ENCODE data around the gene SDHAF3.
"Not testable (repeated sequence)": the region's sequence is repeated elsewhere in the genome, so short reads cannot be mapped to it uniquely, and the experiment has no call there.

Gene SDHAF3

DNA sequence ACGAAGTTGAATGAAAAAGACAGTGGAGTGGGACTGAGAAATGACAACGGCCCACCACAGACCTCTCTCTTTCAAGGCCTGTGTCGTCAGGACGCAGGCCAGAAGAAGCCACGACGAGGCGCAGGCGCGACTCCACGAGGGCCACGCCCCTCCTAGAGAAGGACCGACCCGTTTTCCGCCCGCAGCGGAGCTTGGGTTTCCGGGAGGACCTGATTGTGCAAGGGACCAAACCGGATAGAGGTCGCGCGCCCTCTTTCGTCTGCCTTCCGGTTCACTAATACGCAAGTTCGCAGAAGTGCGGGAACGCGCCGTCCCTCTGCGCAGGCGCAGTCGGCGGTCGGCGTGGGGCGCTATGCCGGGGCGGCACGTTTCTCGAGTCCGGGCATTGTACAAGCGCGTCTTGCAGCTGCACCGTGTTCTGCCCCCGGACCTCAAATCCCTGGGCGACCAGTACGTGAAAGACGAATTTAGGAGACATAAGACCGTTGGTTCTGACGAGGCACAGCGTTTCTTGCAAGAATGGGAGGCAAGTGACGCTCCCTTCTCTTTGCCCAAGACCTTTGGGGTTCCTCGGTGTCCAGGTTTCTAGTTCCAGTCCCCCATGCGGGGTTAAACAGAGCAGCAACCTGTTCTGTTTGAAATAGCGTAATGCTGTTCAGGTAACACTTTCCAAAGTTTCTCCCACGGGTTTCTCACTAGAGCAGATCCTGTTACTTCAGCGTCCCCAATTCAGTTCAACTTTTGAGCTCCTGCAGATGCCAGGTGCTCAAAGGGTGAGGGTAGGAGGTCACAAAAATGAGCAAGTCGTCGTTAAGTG, at the start of gene SDHAF3:
SDHAF3 (plus strand) TSS at position 327 of the 817 bp plus-strand sequence; CDS start at position 353, 26 bp downstream.
- DNase-seq: peak; percentile 99

DNA sequence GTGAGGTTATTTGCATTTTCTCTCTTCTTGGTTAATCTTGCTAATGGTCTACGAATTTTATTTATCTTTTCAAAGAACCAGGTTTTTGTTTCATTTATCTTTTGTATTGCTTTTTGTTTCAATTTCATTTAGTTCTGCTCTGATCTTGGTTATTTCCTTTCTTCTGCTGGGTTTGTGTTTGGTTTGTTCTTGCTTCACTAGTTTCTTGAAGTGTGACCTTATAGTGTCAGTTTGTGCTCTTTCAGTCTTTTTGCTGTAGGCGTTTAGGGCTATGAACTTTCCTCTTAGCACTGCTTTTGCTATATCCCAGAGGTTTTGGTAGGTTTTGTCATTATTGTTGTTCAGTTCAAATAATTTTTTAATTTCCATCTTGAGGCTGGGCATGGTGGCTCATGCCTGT, 45.5 kb upstream of the SDHAF3 start:
- DNase-seq: not testable (repeated sequence)

DNA sequence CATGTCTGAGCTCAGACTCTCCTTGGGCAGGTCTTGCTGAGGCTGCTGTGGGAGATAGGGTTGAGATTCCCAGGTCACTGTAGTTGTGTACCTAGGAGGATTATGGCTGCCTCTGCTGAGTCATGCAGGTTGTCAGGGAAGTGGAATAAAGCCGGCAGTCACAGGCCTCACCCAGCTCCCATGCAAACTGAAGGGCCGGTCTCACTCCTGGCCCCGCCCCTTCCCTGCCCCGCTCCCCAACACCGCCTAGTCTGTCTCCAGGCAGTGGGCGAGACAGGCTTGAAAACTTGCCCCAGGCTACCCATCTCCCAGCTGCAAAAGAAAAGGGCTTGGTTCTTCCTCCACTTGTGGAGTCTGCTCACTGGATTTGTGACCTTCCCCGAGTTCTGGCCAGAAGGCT, 41.6 kb upstream of the SDHAF3 start:
- DNase-seq: no peak

DNA sequence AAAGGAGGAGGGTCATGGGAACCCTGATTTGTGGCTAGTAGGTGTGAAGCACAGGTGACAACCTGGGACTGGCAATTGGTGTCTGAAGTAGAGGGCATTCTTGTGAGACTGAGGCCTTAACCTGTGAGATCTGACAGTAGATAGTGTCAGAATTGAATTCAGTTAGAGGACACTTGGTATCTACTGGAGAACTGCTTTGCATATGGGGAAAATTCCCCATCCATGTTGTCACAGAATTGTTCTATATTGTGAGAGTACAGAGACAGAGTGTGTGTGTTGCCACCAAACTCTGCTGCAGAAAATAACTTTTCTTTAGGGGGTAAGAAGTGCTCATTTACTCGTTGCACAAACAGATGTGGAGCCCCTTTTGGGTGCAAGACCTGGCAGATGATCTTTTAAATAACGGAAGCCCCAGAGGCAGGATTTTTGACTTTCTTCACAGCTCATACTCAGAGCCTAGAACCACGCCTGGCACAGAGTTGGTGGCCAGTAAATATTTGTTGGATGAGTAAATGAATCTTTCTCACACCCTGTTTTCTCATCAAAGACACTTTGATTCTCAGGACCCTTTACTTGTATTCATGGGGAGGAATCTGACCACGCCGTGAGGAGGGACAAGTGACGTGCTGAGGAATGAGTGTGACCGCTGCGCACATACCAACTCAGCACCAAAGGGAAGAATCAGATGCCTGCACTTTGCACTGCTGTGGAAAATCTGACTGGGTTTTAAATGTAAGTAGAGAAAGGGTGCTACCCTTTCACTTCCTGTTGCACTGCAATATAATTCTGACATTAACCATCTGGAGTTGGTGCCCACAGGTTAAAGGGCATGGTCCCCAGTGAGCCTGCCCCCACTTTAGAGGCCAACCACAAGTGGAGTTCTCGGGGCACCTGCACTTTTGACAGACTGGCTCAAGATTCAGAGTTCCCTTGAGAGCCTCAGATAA, 39.2 kb upstream of the SDHAF3 start:
- no peak for DNase-seq

DNA sequence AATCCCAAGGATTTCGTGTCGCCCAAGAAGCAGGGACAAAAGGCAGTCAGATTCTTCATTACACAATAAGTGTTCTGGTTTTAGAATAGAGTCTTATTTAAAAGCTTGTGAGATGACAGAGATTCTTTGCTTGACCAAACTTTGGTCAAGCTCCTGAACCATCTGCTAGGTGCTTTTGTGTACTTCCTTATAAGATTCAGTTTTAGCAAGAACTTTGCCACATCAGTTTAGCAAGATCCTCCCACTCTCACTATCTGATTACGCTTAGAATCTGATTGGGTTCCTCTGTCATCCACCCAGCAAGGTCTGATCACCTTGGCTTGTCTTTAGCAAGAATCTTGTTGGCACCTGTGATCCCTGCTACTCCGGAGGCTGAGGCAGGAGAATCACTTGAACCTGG, 38.2 kb upstream of the SDHAF3 start:
- no peak for DNase-seq

DNA sequence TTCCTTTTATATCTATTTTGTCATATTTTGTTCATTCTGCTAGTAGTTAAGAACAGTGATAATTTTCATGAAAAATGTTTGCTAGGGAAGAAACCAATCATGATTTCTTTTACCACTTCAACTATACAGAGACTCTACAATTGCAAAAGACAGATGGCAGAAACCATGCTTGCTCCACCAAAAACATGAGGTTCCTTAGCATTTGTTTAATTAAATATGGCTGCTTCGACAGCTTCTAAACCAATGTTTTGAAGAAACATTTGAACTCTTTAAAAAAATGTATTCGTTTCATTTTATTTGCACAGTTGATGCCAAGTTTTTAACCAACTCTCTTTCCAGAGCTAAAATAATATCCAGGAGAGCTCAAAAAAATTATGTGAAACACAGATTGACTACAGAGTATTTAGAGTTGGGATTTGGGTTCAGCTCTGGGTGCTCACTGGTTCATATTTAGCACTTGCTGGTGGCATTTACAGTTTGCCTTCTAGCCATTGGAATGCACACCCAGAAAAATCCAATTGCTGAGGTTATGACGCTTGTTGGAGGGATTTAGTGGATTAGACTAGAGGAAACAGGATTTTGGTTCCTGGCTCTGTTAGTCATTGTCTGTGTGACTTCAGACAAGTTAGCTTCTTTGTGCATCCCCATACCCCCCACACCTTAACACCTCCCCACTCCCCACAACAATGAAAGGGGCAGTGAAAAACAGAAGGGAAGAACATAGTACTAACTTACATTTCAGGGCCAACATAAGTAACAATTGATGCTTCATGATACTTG, 35.8 kb upstream of the SDHAF3 start:
- no peak for DNase-seq

DNA sequence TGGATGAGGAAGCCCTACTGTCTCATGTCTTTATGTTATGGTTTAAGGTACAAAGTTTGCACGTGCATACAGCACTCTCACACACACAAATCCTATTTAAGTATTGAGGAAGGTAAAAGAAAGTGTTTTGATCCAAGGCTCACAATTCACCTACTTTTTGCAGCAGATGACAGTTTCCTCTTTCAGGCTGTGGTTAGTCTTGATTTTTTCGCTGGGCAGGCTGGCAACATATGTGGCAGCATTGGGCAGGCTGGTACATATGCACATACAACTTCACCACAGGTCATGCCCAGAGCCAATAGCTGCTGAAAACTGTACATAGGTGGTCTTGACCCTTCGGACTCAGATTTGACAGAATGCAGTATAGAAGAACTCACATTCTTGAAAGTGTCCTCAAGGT, 29.1 kb upstream of the SDHAF3 start:
- no peak for DNase-seq

DNA sequence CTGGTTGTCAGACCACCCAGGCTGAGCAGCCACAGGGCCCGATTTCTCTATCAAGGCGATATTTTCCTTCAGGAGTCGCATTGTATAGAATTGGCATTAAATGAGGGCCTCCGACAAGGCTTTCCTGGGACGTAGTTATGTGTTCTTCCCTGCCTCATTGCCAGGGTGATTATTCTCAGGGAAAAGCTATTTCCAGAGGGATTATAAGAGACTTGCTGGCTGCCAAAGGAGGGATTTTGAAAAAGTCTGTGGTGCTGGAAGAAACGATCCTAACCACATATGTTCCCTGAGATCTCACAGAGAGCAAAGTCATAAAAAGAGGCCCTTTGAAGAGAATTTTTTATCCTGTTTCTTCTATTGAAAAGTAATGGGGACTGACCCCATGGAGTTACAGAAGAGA, 27.7 kb upstream of the SDHAF3 start:
- DNase-seq: no peak

DNA sequence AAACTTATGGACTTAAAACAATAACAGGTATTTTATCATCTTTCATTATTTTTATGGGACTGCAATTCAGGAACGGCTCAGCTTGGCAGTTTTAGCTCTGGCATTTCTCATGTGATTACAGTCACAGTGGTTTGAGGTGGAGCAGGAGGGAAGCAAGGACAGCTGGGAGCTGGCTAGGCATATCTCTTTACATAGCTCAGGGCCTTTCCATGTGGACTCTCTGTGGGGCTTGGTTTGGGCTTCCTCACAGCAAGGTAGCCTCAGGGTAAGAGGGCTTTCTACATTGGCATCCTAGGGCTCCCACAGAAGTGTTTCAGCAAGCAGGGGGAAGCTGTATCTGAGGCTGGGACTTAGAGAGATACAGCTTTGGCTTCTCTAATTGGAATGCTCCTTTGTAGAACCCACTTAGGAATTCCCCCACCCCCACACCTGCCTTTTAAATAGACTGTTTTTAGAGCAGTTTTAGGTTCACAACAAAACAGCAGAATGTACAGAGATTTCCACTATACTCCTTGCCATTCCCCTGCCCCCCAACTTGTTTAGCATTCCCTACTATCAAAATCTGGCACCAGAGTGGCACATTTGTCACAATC, 26.6 kb upstream of the SDHAF3 start:
- DNase-seq: no peak

DNA sequence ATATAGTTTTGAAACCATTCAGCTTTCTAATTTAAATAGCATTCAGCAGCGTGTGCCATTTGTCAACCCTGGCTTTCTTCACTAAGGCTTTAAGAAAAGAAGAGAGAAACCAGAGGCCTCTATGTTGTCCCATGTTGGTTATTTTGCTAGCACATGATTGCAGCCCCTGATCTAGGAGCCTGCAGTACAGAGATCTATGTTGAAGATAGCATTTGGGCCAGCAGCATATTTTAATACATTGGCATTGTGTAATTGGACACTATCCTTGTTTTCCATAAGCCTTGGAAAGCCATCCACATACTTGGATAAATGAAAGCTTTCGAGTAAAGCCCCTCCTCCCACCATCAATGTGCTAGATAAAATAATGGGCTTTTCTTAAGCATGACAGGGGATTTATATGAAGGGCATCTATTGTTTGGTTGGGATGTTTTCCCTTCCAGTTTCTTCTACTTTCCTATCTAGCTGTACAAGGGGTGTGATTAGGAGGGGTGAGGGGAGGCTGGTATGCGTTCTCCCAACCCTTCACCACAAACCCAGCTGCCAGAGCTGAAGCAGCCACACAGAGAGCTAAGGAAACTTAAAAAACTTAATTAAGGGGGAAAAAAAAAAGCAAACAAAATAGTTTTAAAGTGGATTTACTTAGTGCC, 23.1 kb upstream of the SDHAF3 start:
- DNase-seq: no peak

DNA sequence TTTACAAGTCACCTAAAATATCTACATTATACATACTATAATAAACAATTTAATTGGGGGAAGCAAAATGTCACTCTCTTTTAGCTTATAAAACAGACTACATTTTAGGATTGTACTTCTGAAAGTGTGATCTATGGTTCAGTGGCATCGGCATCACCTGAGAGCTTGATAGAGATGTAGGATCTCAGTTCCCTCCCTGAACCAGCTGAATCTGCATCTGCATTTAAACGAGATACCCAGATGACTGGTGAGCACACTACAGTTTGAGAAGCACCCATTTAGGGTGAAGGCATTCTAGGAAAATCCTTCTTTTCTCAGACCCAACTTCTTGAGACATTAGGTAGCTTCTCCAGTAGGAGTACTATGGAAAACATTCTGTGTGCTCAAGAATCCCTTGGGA, 21.5 kb upstream of the SDHAF3 start:
- no peak for DNase-seq

DNA sequence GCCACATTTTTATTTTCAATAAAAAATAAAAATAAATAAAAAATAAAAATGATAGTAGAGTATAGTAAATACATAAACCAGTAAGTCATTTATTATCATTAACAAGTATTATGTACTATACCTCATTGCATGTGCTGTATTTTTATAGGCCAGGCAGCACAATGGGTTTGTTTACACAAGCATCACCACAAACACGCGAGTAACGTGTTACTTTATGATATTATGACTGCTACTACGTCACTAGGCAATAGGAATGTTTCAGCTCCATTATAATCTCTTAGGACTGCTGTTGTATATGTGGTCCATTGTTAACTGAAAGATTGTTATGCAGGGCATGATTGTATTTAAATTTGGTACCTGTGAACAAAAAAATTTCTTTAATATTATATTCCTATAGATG, 20.8 kb upstream of the SDHAF3 start:
- no peak for DNase-seq

DNA sequence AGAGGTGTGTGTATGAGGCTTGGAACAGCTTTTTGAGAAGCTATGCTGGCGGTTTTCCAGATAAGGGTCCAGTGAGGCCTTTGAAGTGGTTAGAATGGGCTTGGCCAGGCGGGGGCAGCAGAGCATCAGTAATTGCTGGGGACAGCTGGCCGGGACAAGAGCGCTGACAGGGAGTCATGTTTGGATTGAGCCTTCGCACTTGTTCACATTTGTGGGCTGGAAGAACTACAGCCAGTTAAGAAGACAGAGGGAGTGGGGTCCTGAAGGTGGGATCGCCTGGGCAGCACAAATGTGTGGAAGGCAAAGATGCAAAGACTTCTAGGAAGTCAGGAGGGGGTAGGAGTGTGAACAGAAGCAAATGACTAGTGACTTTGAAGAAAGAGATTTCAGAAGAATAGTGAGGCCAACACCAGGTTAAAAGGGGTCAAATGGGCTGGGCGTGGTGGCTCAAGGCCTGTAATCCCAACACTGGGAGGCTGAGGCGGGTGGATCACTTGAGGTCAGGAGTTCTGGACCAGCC, 12.7 kb upstream of the SDHAF3 start:
- peak; percentile 83 for DNase-seq

DNA sequence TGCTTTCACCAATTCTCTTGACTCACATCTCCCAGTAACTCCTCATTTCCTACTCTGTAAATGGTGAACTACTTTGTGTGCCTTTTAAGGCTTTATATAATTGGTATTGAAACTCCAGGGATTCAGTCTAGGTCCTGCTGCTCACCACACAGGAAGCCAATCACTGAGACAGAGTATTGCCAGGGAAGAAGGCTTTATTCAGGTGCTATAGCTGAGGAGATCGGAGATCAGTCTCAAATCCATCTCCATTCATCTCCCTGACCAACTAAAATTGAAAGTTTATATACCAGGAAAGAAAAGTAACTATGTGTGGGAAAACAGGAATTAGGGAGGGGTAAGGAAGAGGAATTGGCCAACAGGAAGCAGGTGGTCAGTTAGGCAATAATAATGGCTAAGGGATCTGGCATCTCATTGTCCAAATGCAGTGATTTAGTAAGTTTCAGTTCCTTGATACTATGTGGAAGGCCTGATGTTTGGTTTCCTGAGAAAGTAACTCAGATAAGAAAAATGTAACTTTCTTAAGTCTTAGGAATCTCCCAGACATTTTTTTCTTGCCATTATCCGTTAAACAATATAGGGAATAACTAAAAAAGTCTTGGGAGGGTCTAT, 10.2 kb upstream of the SDHAF3 start:
- no peak for DNase-seq

DNA sequence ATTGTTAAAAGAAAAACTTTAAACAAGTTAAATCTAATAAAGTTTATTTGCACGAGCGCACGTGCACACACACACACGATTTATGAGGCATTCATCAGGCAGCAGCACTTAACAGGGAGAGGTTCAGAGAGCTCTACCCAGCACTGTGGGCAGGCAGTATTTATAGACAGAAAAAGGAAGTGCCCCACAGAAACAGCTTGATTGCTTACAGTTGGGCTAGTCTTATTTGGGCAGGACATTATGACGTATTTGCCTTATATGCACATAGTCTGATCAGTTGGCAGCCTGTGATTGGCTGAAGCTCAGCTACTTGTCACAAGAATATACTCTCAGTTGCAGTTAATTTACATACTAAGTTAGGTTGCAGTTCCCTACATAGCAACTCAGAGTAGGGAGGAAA, 1.2 kb upstream of the SDHAF3 start:
- no peak for DNase-seq

DNA sequence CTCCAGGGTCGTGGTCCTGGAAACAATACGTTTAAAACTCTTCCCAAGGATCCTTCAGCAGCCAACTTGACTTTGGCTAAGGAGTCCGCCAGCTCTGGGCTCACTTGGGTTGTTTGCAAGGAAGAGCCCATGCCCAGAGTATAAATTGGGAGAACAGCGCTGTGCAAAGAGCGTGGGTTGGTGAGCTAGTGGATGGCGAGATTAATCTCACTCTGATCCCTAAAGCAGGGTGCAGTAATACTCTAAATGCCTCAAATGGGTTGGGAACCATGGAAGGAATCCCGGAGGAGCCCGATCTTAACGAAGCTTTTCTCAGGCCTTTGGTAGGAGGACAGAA, 495 bp upstream of the SDHAF3 start:
- DNase-seq: no peak

DNA sequence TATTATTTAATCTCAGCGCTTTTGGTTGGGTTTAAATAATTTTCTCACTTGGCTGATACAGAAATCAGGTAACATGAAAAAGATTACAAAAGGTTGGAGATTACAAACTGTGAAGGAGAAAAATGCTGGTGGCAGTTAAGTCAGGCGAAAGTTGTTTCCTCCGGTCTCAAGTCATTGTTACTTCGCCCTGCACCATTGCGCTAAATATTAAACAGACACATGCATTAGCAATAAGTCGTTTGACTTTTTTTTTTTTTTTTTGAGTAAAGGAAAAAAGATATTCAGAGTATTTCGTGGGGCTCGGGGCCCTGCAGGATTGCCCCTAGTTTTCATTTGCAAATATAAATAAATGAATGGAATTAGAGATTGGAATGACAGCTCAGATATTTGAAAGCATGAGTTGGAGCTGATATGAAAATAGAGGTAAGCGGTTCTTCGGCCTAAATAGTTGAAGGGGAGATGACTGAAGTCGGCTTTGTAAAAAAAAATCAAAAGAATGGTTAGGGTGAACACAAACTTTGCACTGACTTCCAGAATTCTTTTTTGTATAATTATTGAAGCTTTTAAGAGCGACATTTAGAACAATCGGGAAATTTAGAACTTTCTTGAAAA, 914 bp downstream of the SDHAF3 start:
- DNase-seq: no peak

DNA sequence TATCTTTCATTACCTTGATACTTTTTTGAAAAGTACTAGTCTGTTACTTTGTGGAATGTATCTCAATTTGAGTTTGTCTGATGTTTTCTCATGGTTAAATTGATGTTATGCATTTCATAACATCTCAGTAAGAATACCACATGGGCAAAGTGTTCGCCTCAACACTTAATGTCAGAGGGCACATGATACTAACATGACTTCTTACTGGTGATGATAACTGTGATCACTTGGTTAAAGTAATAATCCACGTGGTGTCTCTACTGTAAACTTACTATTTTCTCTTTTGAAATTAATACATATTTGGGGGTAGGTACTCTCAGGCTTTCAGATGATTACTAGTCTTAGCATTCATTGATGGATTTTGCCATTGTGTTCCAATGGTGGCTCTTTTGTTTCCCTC, 2.2 kb downstream of the SDHAF3 start:
- DNase-seq: no peak

DNA sequence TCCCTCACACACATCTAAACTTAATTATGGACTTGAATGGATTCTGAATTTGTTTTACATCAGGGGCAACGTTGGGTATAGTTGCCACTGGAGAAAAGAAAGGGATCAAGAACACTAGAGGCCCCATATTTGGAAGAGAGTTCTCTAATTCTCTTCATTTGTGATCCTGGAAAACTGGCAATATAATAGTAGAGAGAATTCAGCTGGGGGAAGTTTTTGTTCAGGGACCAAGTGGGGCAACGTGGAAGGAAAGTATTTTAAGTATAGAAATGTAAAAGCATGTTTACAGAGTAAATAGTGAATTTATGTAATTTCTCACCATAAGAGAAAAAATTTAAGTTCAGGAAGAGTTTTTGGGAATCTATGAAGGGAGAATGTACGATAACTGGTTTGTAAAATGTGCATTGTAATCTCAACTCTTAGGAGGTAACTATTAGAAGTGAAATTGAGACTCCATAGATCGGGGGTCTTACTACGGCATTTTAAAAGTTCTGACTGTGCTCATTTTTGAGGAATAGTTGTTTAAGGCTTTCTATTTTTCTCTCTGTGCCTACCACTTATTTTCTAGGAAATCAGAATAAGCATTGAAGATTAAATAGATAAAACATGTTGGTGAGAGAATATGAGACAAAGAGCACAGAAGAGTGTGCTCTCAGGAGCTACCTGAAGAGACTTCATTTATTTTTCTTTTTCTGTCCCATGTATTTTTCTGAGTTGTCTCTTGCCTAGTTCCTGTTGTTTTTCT, 3.4 kb downstream of the SDHAF3 start:
- DNase-seq: no peak

DNA sequence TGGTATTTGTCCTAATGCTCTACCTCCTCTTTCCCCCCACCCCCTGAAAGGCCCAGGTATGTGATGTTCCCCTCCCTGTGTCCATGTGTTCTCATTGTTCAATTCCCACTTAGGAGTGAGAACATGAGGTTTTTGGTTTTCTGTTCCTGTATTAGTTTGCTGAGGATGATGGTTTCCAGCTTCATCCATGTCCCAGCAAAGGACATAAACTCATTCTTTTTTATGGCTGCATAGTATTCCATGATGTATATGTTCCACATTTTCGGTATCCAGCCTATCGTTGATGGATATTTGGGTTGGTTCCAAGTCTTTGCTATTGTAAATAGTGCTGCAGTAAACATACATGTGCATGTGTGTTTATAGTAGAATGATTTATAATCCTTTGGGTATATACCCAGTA, 5.6 kb downstream of the SDHAF3 start:
- not testable (repeated sequence) for DNase-seq

All from COR-L47 (cell line).